AG04450 (cell line): Measurements from ENCODE around the gene MBD6. TPM values are rescaled to one million over a fixed set of nuclear protein-coding genes. Genes with fewer than 3 reads are reported as not detected.

Experiments used
- CTCF ChIA-PET: fragments of 300-600, 350-600 bp; formaldehyde crosslinking; extraction: SDS; loops from one replicate; lab custom pipeline; 2022; ENCODE audit warnings: antibody characterized with exemption, inconsistent platforms; lab: Charles Lee
- POLR2A ChIA-PET: fragments of 350-600 bp; formaldehyde crosslinking; extraction: SDS; loops from one replicate; lab custom pipeline; 2021; ENCODE audit warnings: antibody characterized with exemption, inconsistent platforms; lab: Yijun Ruan, JAX
- DNase-seq: peaks from one replicate; pipeline ENCODE4 v3.0.0-alpha.2; 2011; ENCODE audit warnings: low read depth, low spot score
- H3K27ac ChIP-seq: one replicate; pipeline ENCODE4 v1.5.1; 2012; ENCODE audit warnings: low read depth, low read length, control low read depth
- H3K27me3 ChIP-seq: one replicate; pipeline ENCODE4 v1.6.0; 2012; ENCODE audit warnings: low read length; ENCODE audit not compliant: control insufficient read depth, insufficient read depth
- H3K4me3 ChIP-seq: 2 replicates; pipeline ENCODE4 v1.5.1; 2011; ENCODE audit warnings: mild to moderate bottlenecking, low read depth, low read length, control low read depth
- H3K9me3 ChIP-seq: 2 replicates; pipeline ENCODE4 v1.5.1; 2012; ENCODE audit warnings: low read length; ENCODE audit not compliant: control insufficient read depth, insufficient read depth
- CTCF ChIP-seq: IDR thresholded peaks from 2 replicates; pipeline ENCODE4 v1.5.1; 2011; ENCODE audit warnings: low read depth, low read length, control low read depth, inconsistent platforms
- polyA plus RNA-seq: library from polyadenylated mRNA; depleted of rRNA; stranded (reverse); fragments of >200 nt; gene quantifications from 2 replicates; pipeline ENCODE4 v1.2.3, GENCODE V29; 2011

Gene MBD6
- polyA plus RNA-seq, 1 experiment: 3.3 TPM

DNA sequence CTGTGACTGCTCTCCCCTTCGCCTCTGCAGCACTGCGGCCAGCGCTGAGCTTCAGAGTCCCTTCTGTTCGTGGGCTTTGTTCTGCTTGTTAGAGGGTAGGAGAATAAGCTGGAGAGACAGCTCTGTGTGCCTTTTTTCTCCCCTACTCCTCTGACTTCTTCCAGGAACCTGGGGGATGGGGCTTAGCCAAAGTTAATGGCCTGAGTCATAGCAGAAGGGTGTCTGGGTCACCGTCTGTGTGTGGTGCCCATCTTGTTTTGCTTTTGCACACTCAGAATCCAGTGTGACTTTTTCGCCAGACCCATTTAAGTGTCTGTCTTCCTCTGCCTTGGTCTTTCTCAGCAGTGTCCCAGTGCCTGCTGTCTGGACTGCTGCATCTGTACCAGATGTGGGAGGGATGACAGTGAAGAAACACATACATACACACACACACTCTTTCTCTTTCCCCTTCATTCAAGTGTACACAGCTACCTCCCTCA is 30.2 kb downstream of the MBD6 start:
- Histone ChIP-seq H3K4me3 (no peak overlapping the region), H3K27me3 (peaks cover 45% of the 10 kb centered on the region), H3K9me3 (no peaks in the 10 kb centered on the region), H3K27ac (no peak overlapping the region)
- ChIA-PET CTCF (interaction anchor here (0.9 kb wide), 1 partner anchor 31 kb away, joined by 3 read pairs; no protein-coding TSS in a partner anchor), POLR2A (interaction anchor here (1.0 kb wide), 1 partner anchor 58 kb away, joined by 3 read pairs; the partner anchor contains the start of gene ARHGEF25)
- DNase-seq: no peak
- TF ChIP-seq CTCF: no peak

- CTCF ChIA-PET: interaction anchor here (0.9 kb wide), 2 partner anchors 30 kb away, joined by 3 read pairs; no protein-coding TSS in a partner anchor
- POLR2A ChIA-PET: interaction anchor here (1.0 kb wide), 1 partner anchor 58 kb away, joined by 3 read pairs; the partner anchor contains the start of gene ARHGEF25
- H3K4me3 ChIP-seq: no peak overlapping the region
- H3K27ac ChIP-seq: no peak overlapping the region
- no peaks in the 10 kb centered on the region for H3K9me3 ChIP-seq
- no peak for DNase-seq
- H3K27me3 ChIP-seq: peaks cover 40% of the 10 kb centered on the region
- no peak for TF ChIP-seq CTCF
Measured at GRCh38 chr12:57553343-57554202, 30.9 kb downstream of the MBD6 start.

DNA sequence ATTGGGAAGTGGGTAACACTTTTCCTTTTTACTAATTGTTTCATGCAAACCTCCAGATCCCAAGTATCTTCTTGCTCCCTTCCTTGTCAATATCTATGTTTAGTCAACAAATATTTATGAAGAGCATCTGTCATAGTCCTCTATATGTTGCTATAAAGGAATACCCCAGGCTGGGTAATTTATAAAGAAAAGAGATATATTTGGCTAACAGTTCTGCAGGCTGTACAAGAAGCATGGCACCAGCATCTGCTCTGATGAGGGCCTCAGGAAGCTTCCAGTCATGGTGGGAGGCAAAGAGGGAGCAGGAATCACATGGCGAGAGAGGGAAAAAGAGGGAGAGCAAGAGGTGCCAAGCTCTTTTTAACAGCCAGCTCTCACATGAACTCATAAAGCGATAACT is 31.8 kb downstream of the MBD6 start:
- no peak for TF ChIP-seq CTCF
- H3K27ac ChIP-seq: no peak overlapping the region
- H3K4me3 ChIP-seq: no peak overlapping the region
- no peak for DNase-seq
- H3K9me3 ChIP-seq: no peaks in the 10 kb centered on the region
- ChIA-PET POLR2A (no interaction called here), CTCF (no interaction called here)
- peaks cover 32% of the 10 kb centered on the region for H3K27me3 ChIP-seq

DNA sequence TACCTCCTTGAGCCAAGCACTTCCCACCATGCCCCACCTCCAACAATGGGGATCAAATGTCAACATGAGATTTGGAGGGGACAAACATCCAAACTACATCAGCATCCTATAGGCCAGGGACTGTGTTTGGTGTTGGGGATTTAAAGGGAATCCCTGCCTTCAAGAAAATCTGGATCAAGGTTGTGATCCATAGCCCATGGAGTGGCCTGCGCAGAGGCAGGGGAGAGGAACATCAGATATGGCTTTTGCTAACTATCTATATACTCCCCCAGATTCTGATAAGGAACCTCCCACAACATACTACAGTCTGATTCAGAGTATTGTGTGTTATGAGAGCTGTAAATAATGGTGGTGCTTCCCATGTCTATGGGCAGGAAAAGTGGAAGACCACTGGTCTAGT is 32.3 kb downstream of the MBD6 start:
- POLR2A ChIA-PET: no interaction called here
- H3K27ac ChIP-seq: no peak overlapping the region
- DNase-seq: no peak
- CTCF ChIA-PET: no interaction called here
- H3K4me3 ChIP-seq: no peak overlapping the region
- peaks cover 30% of the 10 kb centered on the region for H3K27me3 ChIP-seq
- TF ChIP-seq CTCF: no peak
- H3K9me3 ChIP-seq: no peaks in the 10 kb centered on the region

GRCh38 chr12:57558864-57559263 is 36.2 kb downstream of the MBD6 start:
- Histone ChIP-seq H3K9me3 (no peaks in the 10 kb centered on the region), H3K4me3 (no peak overlapping the region), H3K27ac (no peak overlapping the region), H3K27me3 (peaks cover 13% of the 10 kb centered on the region)
- ChIA-PET CTCF (interaction anchor here (1.1 to 1.5 kb wide), 2 partner anchors 12 to 25 kb away, joined by 3 to 4 read pairs; partner anchors contain the start of gene DCTN2), POLR2A (no interaction called here)
- TF ChIP-seq CTCF: no peak
- no peak for DNase-seq
